NK-92 (cell line): ENCODE results near the gene GOLGA8G.
"Not testable (repeated sequence)": the region's sequence is repeated elsewhere in the genome, so short reads cannot be mapped to it uniquely, and the experiment has no call there.

Experiments used
- DNase-seq: peaks from one replicate; lab custom pipeline; 2025; ENCODE audit not compliant: unreplicated experiment; lab: John Stamatoyannopoulos, UW

The GOLGA8G gene

GRCh38 chr15:28532954-28533353 lies at the start of gene GOLGA8G:
Gene GOLGA8G, minus strand, starts transcription at chr15:28532971. Its CDS starts 62 bp downstream, at chr15:28532909.
- not testable (repeated sequence) for DNase-seq

GRCh38 chr15:28573351-28573750 lies 40.6 kb upstream of the GOLGA8G start:
- DNase-seq, result not testable (repeated sequence)

- not testable (repeated sequence) for DNase-seq
These were observed 20.5 kb upstream of the GOLGA8G start, which contains the start of gene GOLGA6L25 for GRCh38 chr15:28553268-28553667. Gene GOLGA6L25, plus strand, starts transcription at chr15:28553568. Its CDS starts 61 bp downstream, at chr15:28553629.

- not testable (repeated sequence) for DNase-seq
These were observed 17.6 kb downstream of the GOLGA8G start for GRCh38 chr15:28515208-28515607.

- not testable (repeated sequence) for DNase-seq
These were observed 18.6 kb downstream of the GOLGA8G start for GRCh38 chr15:28514128-28514527.

GRCh38 chr15:28508217-28508889 lies 24.4 kb downstream of the GOLGA8G start:
- DNase-seq, result not testable (repeated sequence)

- DNase-seq, result not testable (repeated sequence)
These were observed 51.4 kb downstream of the GOLGA8G start for GRCh38 chr15:28481340-28481739.
